Vagina (tissue), 2 donors: ENCODE measurements around the gene LPIN2. TPM values are rescaled to one million over a fixed set of nuclear protein-coding genes. Genes with fewer than 3 reads are reported as not detected.

Experiments
- DNase-seq, 2 donors: peaks; one replicate each; pipeline ENCODE4 v3.0.0-alpha.2; 2017; ENCODE audit errors: extremely low spot score in 2 of 2
- H3K27ac ChIP-seq: fragments of 200-600 bp; sonication (generic); one replicate; pipeline ENCODE4 v1.5.1; 2019
- H3K27me3 ChIP-seq: fragments of 200-600 bp; sonication (generic); one replicate; pipeline ENCODE4 v1.5.1; 2019
- H3K36me3 ChIP-seq, 2 donors: fragments of 200-600 bp; sonication (generic); one replicate each; pipeline ENCODE4 v1.5.1; 2017 to 2019
- H3K4me1 ChIP-seq: fragments of 200-600 bp; sonication (generic); one replicate; pipeline ENCODE4 v1.5.1; 2019
- H3K4me3 ChIP-seq, 2 donors: fragments of 200-600 bp; sonication (generic); 1 replicate in 1 of 2; 2 replicates in 1 of 2; pipeline ENCODE4 v1.5.1; 2016 to 2019
- H3K9me3 ChIP-seq: fragments of 200-600 bp; sonication (generic); one replicate; pipeline ENCODE4 v1.5.1; 2019
- CTCF ChIP-seq, 3 experiments: fragments of 450-650 bp in 2 of 3; fragments of 200-600 bp in 1 of 3; sonication (generic) in 1 of 3; IDR thresholded peaks; one replicate each; pipeline ENCODE4 v1.5.1; 2017 to 2019; ENCODE audit warnings: antibody characterized with exemption in 3 of 3, mild to moderate bottlenecking in 2 of 3, moderate library complexity in 2 of 3
- POLR2A ChIP-seq, 2 donors: fragments of 450-650 bp; IDR thresholded peaks; one replicate each; pipeline ENCODE4 v1.6.1; 2017; ENCODE audit warnings: antibody characterized with exemption in 2 of 2, mild to moderate bottlenecking in 2 of 2, moderate library complexity in 2 of 2
- POLR2AphosphoS5 ChIP-seq, 2 donors: sonication (generic); formaldehyde crosslinking; IDR thresholded peaks; one replicate each; pipeline ENCODE4 v1.9.0; 2017; ENCODE audit warnings: antibody characterized with exemption in 2 of 2, mild to moderate bottlenecking in 2 of 2, low read depth in 1 of 2; ENCODE audit not compliant: insufficient read depth in 1 of 2
- intact Hi-C: fragments of 100-400 bp; cut with DNase I; formaldehyde crosslinking; loops from one replicate; pipeline ENCODE4 v1.15.1; 2023
- total RNA-seq: library from RNA; depleted of rRNA; stranded (reverse); fragments of >200 nt; gene quantifications from one replicate; pipeline ENCODE4 v1.2.3, GENCODE V29; 2016

LPIN2 gene
- total RNA-seq, 1 donor from 2014 or later: 19.4 TPM

- no peaks in the 10 kb centered on the region for H3K9me3 ChIP-seq
- no peaks in the 10 kb centered on the region for H3K36me3 ChIP-seq
- no peak for TF ChIP-seq POLR2A (IDR thresholded peaks at IDR 0.05)
- no peak for TF ChIP-seq CTCF (IDR thresholded peaks at IDR 0.05)
- TF ChIP-seq POLR2AphosphoS5 (IDR thresholded peaks at IDR 0.05; ENCODE audit: insufficient read depth in 1 of 2, low read depth in 1 of 2): no peak
- H3K4me1 ChIP-seq: peaks cover 44% of the 10 kb centered on the region
- no peaks in the 10 kb centered on the region for H3K27me3 ChIP-seq
- H3K4me3 ChIP-seq: no peak overlapping the region
- no peak for DNase-seq
- H3K27ac ChIP-seq: no peak overlapping the region
- intact Hi-C loops: no loop called here
Observed at GRCh38 chr18:2984091-2984490, 28.9 kb downstream of the LPIN2 start.

DNA sequence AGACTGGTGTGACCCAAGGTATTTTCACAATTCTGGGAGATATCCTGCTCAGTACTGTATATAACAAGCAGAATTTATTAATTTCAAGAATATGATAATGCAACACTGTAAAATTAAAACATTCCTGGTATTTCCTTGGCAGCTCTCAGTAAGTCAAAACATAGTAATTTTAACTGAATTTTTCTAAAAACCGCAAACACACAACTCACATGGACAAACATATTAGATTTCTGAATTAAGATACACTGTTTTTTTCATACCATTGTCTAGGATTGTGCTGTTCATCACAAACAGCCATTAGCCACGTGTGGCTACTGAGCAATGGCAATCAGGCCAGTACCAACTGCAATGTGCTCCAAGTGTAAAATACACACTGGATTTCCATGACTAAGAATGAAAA is 29.6 kb downstream of the LPIN2 start:
- Histone ChIP-seq H3K27ac (peak overlapping the region; percentile 78), H3K9me3 (no peaks in the 10 kb centered on the region), H3K4me1 (peaks cover 52% of the 10 kb centered on the region), H3K36me3 (no peaks in the 10 kb centered on the region), H3K27me3 (no peaks in the 10 kb centered on the region), H3K4me3 (no peak overlapping the region)
- intact Hi-C loops: no loop called here
- TF ChIP-seq POLR2A (IDR thresholded peaks at IDR 0.05) (no peak), CTCF (IDR thresholded peaks at IDR 0.05) (no peak), POLR2AphosphoS5 (IDR thresholded peaks at IDR 0.05; ENCODE audit: insufficient read depth in 1 of 2, low read depth in 1 of 2) (no peak)
- no peak for DNase-seq

DNA sequence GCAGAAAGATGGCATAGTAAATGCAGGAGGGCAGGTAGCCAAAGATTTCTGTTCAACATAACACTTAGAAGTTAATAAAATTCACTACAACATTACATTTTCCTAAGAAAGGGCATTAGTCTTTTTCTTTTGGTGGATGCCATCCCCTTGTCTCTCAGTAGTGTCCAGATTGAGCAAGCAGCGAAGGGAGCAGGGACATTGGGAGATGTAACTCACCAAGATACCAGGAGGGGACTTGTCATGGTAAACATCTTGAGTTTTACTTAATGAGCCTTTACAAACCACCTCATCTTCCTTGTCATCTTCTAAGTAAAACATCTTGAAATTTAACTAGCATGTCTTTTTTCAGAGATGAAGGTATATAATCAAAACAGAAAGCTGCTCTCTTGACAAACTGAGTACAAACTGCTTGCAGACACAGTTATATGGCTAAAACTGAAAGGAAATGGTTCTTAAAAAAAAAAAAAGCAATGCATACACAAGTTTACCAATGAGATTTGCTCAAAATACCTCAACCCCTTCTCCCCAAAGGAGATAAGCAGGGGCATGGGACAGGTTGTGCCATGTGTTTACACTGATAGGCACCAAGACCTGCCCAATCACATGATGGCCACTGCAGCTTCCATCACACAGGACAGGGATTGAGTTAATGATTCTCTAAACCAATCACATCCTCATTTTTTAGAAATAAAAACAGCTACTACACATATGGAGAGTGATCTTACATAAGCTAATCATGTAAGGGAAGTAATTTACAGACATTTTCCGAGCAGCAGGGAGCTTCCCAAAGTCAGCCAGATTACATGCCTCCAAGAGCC is 30.3 kb downstream of the LPIN2 start:
- intact Hi-C loops: no loop called here
- H3K9me3 ChIP-seq: no peaks in the 10 kb centered on the region
- no peaks in the 10 kb centered on the region for H3K36me3 ChIP-seq
- TF ChIP-seq POLR2A (IDR thresholded peaks at IDR 0.05) (no peak), POLR2AphosphoS5 (IDR thresholded peaks at IDR 0.05; ENCODE audit: insufficient read depth in 1 of 2, low read depth in 1 of 2) (no peak), CTCF (IDR thresholded peaks at IDR 0.05) (no peak)
- no peaks in the 10 kb centered on the region for H3K27me3 ChIP-seq
- H3K4me3 ChIP-seq: no peak overlapping the region
- DNase-seq: no peak
- H3K4me1 ChIP-seq: peaks cover 57% of the 10 kb centered on the region
- peak overlapping the region; percentile 78 for H3K27ac ChIP-seq

DNA sequence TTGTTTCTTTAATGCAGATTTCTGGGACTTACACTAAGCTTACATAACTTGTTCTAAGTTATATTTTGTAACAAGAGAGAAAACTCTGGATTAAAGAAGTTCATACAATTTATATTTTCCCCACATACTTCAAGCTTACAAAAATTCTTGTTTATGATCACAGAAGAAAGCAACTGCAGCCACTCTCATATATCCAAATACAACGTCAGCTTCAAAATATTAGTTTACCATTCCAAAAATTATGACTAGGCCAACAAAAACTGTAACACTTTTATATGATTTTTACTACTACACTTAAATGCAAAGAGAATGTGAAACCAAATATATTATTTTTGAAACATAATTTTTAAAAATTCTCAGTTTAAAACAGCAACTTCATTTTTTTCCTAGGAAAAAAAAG is 30.9 kb downstream of the LPIN2 start:
- Histone ChIP-seq H3K4me3 (no peak overlapping the region), H3K27me3 (no peaks in the 10 kb centered on the region), H3K27ac (peak overlapping the region; percentile 78), H3K4me1 (peaks cover 57% of the 10 kb centered on the region), H3K9me3 (no peaks in the 10 kb centered on the region), H3K36me3 (no peaks in the 10 kb centered on the region)
- TF ChIP-seq CTCF (IDR thresholded peaks at IDR 0.05): no peak
- no peak for TF ChIP-seq POLR2AphosphoS5 (IDR thresholded peaks at IDR 0.05; ENCODE audit: insufficient read depth in 1 of 2, low read depth in 1 of 2)
- no peak for TF ChIP-seq POLR2A (IDR thresholded peaks at IDR 0.05)
- intact Hi-C loops: no loop called here
- DNase-seq: no peak

- Histone ChIP-seq H3K27me3 (no peaks in the 10 kb centered on the region), H3K4me3 (no peak overlapping the region), H3K4me1 (peaks cover 54% of the 10 kb centered on the region), H3K27ac (peak overlapping the region; percentile 78), H3K36me3 (no peaks in the 10 kb centered on the region), H3K9me3 (no peaks in the 10 kb centered on the region)
- DNase-seq: no peak
- intact Hi-C loops: no loop called here
- TF ChIP-seq POLR2AphosphoS5 (IDR thresholded peaks at IDR 0.05; ENCODE audit: insufficient read depth in 1 of 2, low read depth in 1 of 2) (peak in 1 of 2 donors; percentile 91), CTCF (IDR thresholded peaks at IDR 0.05) (no peak)
Observed at GRCh38 chr18:2981212-2981728, 31.7 kb downstream of the LPIN2 start.
